Kidney tubule cell (primary cell): Measurements from ENCODE around the gene FAM124B.
"Not testable (repeated sequence)": the region's sequence is repeated elsewhere in the genome, so short reads cannot be mapped to it uniquely, and the experiment has no call there.

Source experiments
- DNase-seq: peaks from one replicate; pipeline ENCODE4 v3.0.0-alpha.2; 2018; ENCODE audit warnings: low spot score

FAM124B gene

GRCh38 chr2:224413381-224413780 is 11.5 kb upstream of the FAM124B start:
- no peak for DNase-seq

- peak; percentile 83 for DNase-seq
These were observed 10.5 kb upstream of the FAM124B start for GRCh38 chr2:224412141-224413015.

GRCh38 chr2:224410946-224411561 is 9.1 kb upstream of the FAM124B start:
- DNase-seq = peak; percentile 11

GRCh38 chr2:224408676-224409075 is 6.8 kb upstream of the FAM124B start:
- no peak for DNase-seq

- DNase-seq = no peak
These were observed 5.4 kb upstream of the FAM124B start for GRCh38 chr2:224407241-224407701.

- DNase-seq = no peak
These were observed 4.0 kb upstream of the FAM124B start for GRCh38 chr2:224405841-224406370.

- no peak for DNase-seq
These were observed 3.5 kb upstream of the FAM124B start for GRCh38 chr2:224405412-224405811.

- no peak for DNase-seq
These were observed 2.9 kb upstream of the FAM124B start for GRCh38 chr2:224404796-224405195.

- no peak for DNase-seq
These were observed 1.8 kb upstream of the FAM124B start for GRCh38 chr2:224403657-224404056.

- DNase-seq = no peak
These were observed 848 bp downstream of the FAM124B start for GRCh38 chr2:224400886-224401632.

GRCh38 chr2:224400174-224400810 is 1.6 kb downstream of the FAM124B start:
- DNase-seq = no peak

- DNase-seq = no peak
These were observed 3.6 kb downstream of the FAM124B start for GRCh38 chr2:224398289-224398688.

- DNase-seq = not testable (repeated sequence)
These were observed 4.8 kb downstream of the FAM124B start for GRCh38 chr2:224397100-224397499.

- DNase-seq = peak; percentile 19
These were observed 6.1 kb downstream of the FAM124B start for GRCh38 chr2:224395620-224396390.

GRCh38 chr2:224393157-224393872 is 8.6 kb downstream of the FAM124B start:
- DNase-seq = no peak

GRCh38 chr2:224392545-224392944 is 9.4 kb downstream of the FAM124B start:
- no peak for DNase-seq

- DNase-seq = no peak
These were observed 12.6 kb downstream of the FAM124B start for GRCh38 chr2:224389317-224389716.

- no peak for DNase-seq
These were observed 15.0 kb downstream of the FAM124B start for GRCh38 chr2:224386876-224387275.

- DNase-seq = no peak
These were observed 18.8 kb downstream of the FAM124B start for GRCh38 chr2:224382973-224383555.

- not testable (repeated sequence) for DNase-seq
These were observed 19.6 kb downstream of the FAM124B start for GRCh38 chr2:224382280-224382647.
